GM06990 (cell line): ENCODE results near the gene PTGER3.

Experiments used
- DNase-seq: peaks from one replicate; pipeline ENCODE4 v3.0.0-alpha.2; 2011; ENCODE audit not compliant: insufficient read length; ENCODE audit errors: extremely low read depth
- H3K27me3 ChIP-seq: replicated peaks from 2 replicates; pipeline ENCODE4 v1.6.0; 2011; ENCODE audit warnings: low read length; ENCODE audit not compliant: control insufficient read depth, insufficient read depth
- H3K36me3 ChIP-seq: 2 replicates; pipeline ENCODE4 v1.5.1; 2011; ENCODE audit warnings: low read length; ENCODE audit not compliant: control insufficient read depth, insufficient read depth
- H3K4me3 ChIP-seq: replicated peaks from 2 replicates; pipeline ENCODE4 v1.5.1; 2011; ENCODE audit warnings: low read depth, mild to moderate bottlenecking, control low read depth, low read length
- TF ChIP-seq, protein P1 (sequence below): IDR thresholded peaks from 2 replicates; pipeline ENCODE4 v1.5.1; 2011; ENCODE audit warnings: low read length, control low read depth, mild to moderate bottlenecking, inconsistent platforms; ENCODE audit not compliant: insufficient read depth, poor library complexity, severe bottlenecking

Gene PTGER3

DNA sequence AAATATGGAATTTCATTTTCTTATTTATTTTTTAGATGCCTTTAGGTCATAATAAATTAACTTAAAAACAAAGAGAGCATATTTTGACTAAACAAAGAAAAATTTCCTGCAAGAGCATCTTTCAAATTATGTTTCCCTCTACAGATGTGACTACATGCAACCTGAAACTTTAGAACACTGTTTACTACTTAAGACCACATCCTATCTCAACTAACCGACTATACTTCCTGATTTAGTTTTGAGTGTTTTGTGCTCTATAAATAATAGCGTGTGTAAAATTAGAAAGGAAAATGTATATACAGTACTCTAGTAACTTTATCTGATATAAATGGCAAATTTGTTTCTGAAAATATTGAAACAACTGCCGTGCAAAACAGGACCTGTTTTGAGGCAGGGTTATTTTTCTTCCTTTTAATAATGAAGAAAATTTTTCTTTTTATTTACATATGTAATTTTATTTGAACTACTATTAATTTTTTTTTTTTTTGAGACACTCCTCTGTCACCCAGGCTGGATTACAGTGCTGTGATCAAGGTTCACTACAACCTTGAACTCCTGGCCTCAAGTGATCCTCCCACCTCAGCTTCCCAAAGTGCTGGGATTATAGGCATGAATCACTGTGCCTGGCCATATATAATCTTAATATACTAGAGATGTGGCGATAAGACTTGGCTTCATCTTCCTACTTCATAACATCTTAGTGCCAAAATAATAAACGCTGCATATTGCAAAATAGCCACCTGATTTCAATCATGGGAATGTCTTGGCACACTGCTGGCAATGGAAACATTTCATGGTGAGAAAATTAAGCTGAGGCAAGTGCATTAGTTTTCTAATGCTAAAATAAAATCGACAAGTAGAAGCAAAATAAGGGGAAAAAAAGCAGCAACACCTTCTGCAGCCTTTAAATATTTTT is 21.0 kb upstream of the PTGER3 start:
- peak; percentile 23 for DNase-seq
- Histone ChIP-seq H3K4me3 (no peak overlapping the region; the same call in 1 of the 2 replicates), H3K27me3 (no peaks in the 10 kb centered on the region), H3K36me3 (peaks cover 10% of the 10 kb centered on the region)
- TF ChIP-seq, protein P1, sequence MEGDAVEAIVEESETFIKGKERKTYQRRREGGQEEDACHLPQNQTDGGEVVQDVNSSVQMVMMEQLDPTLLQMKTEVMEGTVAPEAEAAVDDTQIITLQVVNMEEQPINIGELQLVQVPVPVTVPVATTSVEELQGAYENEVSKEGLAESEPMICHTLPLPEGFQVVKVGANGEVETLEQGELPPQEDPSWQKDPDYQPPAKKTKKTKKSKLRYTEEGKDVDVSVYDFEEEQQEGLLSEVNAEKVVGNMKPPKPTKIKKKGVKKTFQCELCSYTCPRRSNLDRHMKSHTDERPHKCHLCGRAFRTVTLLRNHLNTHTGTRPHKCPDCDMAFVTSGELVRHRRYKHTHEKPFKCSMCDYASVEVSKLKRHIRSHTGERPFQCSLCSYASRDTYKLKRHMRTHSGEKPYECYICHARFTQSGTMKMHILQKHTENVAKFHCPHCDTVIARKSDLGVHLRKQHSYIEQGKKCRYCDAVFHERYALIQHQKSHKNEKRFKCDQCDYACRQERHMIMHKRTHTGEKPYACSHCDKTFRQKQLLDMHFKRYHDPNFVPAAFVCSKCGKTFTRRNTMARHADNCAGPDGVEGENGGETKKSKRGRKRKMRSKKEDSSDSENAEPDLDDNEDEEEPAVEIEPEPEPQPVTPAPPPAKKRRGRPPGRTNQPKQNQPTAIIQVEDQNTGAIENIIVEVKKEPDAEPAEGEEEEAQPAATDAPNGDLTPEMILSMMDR: no peak

DNA sequence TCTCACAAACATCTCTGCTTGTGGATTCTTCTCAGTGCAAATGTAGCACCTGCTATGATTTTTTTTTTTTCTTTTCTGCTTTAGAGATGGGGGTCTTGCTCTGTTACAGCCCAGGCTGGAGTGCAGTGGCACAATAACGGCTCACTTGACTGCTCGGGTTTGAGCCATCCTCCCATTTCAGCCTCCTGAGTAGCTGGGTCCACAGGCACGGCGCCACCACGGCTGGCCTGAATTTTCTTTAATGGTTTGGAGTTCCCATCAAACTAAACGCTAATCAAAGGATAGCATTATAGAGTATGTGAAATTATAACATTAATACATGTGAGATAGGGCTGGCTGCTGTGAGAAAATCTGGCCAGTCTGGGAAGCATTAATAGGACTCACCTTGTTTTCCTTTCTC is 7.2 kb upstream of the PTGER3 start:
- TF ChIP-seq, protein P1: no peak
- peaks cover 2% of the 10 kb centered on the region; the same call in 1 of the 2 replicates for H3K36me3 ChIP-seq
- no peak for DNase-seq

DNA sequence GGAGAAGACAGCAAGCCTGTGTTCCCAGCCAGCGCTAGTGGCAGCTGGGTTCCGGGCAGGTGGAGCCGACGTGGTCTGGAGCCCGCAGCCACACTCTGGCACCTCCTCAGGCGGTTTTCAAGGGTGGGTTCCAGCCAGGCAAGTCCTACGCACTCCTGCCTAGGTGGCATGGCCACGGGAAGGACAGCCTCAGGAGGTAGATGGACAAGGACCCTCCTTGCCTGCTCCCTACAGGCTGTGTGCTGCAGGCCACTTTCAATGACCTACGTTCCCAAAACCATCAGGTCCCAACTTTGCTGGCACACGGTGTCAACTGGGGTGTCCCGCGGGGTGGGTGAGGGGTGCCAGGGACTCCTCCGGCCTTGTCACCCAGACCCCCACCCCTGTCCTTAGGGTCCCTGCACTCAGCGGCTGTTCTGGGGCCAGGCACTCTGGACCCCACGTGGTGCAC is 6.7 kb upstream of the PTGER3 start:
- TF ChIP-seq, protein P1: no peak
- Histone ChIP-seq H3K27me3 (no peaks in the 10 kb centered on the region; the same call in 1 of the 2 replicates), H3K4me3 (no peak overlapping the region), H3K36me3 (peaks cover 2% of the 10 kb centered on the region; the same call in 1 of the 2 replicates)
- DNase-seq: peak; percentile 26

More for the DNA sequence above, 7.2 kb upstream of the PTGER3 start:
- H3K27me3 ChIP-seq: no peaks in the 10 kb centered on the region; the same call in 1 of the 2 replicates
- no peak overlapping the region for H3K4me3 ChIP-seq

GRCh38 chr1:71053758-71054157 is 6.1 kb upstream of the PTGER3 start:
- H3K36me3 ChIP-seq: peaks cover 2% of the 10 kb centered on the region; the same call in 1 of the 2 replicates
- TF ChIP-seq, protein P1: no peak
- H3K4me3 ChIP-seq: no peak overlapping the region
- no peak for DNase-seq
- H3K27me3 ChIP-seq: no peaks in the 10 kb centered on the region; the same call in 1 of the 2 replicates

GRCh38 chr1:71053146-71053545 is 5.5 kb upstream of the PTGER3 start:
- TF ChIP-seq, protein P1: no peak
- peaks cover 2% of the 10 kb centered on the region; the same call in 1 of the 2 replicates for H3K36me3 ChIP-seq
- H3K4me3 ChIP-seq: no peak overlapping the region
- H3K27me3 ChIP-seq: no peaks in the 10 kb centered on the region; the same call in 1 of the 2 replicates
- no peak for DNase-seq
